ENCODE measurements around the gene FCHSD2.
"Not testable (repeated sequence)": the region's sequence is repeated elsewhere in the genome, so short reads cannot be mapped to it uniquely, and the experiment has no call there.

FCHSD2 gene

DNA sequence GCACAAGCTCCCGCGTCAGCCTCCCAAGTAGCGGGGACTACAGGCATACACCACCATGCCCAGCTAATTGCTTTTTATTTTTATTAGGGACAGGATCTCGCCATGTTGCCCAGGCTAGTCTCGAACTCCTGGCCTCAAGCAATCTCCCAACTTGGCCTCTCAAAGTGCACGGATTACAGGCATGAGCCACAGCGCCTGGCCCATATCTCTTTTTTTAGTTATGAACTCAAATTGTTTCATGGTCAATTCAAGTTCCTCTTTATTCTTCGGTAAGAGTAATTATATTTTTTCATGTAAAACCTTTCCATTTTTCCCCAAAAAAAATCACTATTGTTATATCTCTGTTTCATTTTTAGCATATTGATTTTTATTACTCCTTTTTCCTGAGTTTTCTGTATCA, 25.5 kb downstream of the FCHSD2 start:
- no peak for DNase-seq

DNA sequence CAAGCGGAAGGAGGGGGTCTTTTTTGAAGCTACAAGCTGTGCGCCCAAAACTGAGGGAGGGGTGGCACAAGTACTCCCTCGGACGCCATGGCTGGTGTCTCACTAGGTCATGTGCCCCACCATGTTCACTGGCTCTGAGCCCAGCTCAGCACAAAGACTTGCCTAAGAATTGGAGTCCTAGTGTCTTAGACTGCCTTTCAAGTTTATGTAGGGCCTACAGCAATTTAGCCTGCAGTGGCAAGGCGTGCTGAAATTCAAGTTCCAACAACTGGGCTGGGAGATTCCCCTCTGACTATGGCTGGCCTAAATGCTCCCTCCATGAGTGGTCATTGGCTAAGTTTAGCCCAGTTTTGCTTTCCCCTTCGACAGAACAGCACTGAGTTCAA, 27.3 kb downstream of the FCHSD2 start:
- no peak for DNase-seq

DNA sequence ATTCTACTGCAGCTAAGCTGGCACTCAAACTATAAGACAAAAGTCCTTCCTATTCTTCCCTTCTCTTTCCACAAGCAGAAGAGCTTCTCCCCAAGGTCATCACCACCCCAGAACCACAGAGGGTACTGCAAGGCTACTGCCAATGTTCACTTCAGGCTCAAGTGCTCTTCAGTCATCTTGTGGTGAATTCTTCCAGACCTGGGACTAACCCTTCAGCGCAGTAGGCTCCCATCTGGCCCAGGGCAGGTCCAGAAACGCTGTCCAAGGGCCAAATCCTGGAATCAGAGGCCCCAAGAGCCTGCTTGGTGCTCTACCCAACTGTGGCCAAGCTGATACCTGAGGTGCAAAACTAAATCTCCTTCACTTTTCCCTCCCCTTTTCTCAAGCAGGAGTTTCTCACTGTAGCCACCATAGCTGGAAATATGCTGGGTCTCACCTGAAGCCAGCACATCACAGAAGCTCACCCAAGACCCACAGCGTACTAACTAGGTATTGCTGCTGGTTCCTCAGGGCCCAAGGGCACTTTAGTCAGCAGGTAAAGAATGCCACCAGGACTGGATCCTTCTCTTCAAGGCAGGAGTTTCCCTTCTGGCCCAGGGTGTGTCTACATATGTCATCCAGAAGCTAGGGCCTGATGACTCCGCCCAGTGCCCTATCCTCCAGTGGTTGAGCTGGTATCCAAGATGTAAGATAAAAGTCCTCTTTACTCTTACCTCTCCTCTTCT, 27.8 kb downstream of the FCHSD2 start:
- no peak for DNase-seq

DNA sequence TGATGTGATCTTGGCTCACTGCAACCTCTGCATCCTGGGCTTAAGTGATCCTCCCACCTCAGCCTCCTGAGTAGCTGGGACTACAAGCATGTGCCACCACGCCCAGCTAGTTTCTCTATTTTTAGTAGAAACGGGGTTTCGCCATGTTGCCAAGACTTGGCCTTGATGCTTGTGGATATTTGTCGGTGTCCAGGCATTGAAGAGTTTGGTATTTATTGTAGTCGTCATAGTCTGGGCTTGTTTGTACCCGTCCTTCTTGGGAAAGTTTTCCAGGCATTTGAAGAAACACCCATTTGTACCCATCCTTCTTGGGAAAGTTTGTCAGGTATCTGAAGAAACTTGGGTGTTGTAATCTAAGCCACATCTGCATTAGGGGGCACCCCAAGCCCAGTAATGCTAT, 28.7 kb downstream of the FCHSD2 start:
- no peak for DNase-seq

DNA sequence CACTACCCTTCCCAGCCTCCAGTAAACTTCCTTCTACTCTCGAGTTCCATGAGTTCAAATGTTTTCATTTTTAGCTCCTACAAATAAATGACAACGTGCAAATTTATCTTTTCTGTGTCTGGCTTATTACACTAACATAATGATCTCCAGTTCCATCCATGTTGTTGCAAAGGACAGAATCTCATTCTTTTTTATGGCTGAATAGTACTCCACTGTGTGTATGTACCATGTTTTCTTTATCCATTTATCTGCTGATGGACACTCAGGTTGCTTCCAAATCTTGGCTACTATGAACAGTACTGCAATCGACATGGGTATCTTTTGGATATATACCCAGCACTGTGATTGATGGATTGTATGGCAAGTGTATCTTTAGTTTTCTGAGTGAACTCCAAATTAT, 34.5 kb downstream of the FCHSD2 start:
- no peak for DNase-seq

DNA sequence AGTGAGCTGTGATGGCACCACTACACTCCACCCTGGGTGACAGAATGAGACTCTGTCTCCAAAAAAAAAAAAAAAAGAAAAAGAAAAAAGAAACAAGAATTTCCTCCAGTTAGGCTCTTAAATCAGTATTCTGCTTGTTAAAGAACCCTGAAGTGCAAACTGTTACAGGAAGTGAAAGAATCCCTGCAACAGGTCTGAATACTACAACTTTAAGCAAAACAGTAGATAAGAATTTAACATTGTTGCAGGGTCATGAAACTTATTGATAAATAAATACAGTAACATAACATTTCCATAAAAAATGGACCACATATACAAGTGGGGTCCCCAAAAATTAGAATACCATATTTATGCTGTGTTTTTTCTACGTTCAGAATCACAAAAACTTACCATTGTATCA, 35.8 kb downstream of the FCHSD2 start:
- DNase-seq, result no peak

DNA sequence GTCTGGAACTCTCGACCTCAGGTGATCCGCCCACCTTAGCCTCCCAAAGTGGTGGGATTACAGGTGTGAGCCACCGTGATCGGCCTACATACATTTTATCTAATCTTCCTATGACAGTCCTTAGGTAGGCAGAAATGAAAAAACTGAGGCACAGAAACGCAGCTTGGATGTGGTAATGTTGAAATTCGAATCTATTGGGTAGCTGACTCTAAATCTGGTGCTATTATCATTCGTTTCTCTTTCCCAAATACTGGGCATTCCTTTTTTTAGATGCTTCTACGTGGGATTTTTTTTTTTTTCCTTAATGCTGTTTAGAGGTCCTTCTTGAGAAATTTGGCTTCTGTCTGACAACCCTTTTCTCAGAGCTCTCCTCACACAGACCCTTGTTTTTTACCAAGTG, 41.5 kb downstream of the FCHSD2 start:
- no peak for DNase-seq

DNA sequence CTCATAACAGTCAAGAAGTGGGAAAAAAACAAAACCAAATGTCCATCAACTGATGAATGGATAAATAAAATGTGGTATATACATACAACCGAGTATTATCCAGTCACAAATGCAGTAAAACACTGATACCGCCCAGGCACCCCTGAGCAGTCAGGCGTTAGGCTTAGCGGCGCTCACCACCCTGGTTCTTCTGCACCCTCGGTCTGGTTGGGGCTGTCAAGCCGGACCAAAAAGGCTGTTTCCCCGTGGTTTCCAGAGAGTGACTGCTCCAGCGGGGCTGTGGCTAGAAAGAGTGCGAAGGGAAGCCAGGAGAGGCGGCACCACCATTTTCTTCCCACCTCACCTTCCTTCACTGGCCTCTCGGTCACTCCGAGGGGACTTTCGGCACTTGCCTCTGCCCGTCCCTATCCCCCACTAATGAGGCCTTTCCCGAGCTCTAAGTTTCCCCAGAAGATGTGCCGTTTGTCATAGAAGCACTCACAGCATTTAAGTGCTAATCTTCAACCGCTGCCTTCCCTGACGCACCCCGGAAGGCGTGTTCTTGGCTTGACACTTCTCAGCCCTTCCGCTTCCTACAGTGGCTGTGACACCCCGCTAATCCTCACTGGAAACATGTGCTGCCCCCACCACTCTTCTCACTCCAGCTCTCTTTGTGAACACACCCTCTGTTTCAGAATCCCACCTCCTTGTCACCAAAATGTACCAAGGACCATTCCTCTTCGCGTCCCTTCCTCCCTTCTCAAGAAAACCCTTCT, 42.4 kb downstream of the FCHSD2 start:
- no peak for DNase-seq

DNA sequence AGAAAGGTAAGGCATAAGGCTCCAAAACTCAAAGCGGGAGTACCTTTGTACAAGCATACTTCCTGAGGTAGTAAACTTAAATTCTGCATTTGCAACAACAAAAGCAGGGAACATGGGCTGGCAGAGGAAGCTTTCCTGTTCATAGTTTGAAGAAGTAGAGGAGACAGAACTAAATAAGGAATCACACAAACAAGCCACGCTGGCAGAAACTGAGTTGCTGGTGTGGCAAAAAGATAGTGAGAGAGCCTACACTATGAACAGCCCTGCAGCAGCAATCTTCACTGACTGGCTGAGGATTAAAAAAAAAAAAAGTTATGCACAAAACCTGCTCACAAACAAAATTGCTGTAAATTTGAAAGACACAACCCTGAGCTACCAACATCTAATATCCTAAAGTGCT, 46.5 kb downstream of the FCHSD2 start:
- DNase-seq, result no peak

DNA sequence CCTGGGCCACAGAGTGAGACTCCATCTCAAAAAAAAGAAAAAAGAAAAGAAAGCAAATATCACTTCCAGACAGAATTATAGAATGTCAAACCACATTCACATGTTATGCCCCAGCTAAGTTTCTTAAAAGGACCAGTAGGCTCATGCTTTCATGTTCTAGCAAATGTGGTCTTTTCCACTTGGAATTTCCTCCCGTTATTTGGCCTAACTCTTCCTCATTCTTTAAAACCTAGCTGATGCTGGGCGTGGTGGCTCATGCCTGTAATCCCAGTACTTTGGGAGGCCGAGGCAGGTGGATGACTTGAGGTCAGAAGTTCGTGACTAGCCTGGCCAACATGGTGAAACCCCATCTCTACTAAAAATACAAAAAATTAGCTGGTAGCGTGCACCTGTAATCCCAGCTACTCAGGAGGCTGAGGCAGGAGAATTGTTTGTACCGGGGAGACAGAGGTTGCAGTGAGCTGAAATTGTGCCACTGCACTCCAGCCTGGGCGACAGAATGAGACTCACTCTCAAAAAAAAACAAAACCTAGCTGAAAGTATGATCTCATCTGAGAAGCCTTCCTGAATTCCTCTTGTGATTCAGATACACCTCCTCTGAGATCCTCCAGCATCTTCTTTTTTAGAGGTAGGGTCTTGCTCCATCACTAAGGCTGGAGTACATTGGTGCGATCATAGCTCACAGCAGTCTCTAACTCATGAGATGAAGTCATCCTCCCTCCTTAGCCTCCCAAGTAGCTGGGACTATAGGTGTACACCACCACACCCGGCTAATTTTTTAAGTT, 50.4 kb downstream of the FCHSD2 start:
- no peak for DNase-seq

DNA sequence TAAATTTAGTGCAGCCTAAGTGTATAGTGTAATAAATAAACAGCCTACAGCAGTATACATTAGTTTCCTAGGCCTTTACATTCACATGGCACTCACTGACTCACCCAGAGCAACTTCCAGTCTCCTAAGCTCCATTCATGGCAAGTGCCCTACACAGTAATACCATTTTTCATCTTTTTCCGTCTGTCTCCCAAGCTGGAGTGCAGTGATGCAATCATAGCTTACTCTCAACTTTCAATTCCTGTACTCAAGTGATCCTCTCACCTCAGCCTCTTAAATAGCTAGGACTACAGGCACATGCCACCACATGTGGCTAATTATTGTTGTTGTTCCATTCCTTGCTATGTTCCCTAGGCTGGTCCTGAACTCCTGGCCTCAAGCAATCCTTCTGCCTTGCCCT, 54.4 kb downstream of the FCHSD2 start:
- no peak for DNase-seq

DNA sequence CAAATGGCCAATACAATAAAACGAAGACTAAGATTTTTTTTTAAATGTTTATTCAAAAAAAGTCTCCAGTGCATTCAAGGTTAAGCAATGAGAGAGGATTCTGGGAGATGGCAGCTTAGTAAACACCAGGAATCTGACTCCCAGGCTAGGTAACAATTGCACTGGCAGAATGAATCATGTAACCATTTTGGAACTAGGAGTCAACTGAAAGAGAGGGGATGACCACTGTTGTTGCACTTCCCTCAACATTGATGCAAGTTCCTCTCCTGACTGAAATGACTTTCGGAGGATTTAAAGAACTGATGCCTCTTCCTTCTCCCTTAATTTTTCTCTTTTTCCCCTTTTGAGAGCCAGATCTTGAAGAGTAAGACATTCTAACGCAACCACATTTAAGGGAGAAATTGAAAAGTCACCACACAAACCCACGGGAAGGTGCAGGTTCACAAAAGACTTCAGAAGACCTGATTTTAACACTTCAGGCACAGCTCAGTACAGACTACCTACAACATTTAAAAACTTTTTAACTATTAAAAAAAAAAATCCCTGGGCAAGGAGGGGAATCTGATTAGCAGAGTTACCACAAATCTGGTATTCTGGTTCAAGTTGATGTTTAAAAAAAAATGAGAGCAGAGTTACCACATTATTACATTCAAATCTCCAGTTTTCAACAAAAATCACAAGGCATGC, 56.8 kb downstream of the FCHSD2 start:
- DNase-seq, result no peak

DNA sequence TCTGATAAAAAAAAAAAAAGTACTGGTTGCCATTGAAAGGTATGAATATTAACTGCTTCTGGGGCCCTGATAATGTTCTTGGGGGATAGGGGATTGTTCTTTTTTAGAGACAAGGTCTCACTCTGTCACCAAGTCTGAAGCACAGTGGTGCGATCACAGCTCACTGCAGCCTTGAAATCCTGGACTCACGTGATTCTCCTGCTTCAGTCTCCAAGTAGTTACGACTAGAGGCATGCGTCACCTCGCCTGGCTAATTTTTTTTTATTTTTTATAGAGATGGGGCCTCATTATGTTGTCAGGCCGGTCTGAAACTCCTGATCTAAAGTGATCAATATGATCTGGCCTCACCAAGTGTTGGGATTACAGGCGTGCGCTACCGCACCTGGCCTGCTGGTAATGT, 63.5 kb downstream of the FCHSD2 start:
- DNase-seq, result no peak

DNA sequence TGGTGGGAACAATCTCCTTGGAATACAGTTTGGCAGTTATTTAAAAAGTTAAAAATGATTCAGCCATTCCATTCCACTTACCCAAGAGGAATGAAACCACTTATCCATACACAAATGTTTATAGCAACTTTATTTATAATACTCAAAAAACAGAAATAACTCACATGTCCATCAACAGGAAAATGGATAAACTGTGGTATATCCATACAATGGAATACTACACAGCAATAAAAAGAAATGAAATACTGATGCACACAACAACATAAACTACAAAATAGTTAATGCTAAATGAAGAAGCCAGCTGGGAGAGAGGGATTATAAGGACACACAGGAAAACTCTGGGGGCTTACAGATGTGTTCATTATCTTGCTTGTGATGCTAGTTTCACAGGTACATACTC, 64.7 kb downstream of the FCHSD2 start:
- DNase-seq, result no peak

DNA sequence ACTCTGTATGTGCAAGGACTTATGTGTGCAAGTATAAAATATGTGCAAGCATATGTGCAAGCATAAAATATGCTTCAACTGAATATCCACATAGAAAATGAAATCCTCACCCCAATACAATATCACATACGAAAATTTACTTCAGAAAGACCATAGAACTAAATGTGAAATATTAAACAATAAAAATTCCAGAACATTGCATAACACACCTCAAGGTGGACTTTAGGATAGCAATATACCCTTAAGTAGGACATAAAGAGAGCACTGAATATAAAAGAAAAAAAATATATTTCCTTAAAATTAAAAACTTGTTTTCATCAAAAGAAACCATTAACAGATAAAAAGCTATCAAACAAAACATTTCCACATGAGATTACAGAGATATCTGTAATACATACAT, 67.8 kb downstream of the FCHSD2 start:
- no peak for DNase-seq

DNA sequence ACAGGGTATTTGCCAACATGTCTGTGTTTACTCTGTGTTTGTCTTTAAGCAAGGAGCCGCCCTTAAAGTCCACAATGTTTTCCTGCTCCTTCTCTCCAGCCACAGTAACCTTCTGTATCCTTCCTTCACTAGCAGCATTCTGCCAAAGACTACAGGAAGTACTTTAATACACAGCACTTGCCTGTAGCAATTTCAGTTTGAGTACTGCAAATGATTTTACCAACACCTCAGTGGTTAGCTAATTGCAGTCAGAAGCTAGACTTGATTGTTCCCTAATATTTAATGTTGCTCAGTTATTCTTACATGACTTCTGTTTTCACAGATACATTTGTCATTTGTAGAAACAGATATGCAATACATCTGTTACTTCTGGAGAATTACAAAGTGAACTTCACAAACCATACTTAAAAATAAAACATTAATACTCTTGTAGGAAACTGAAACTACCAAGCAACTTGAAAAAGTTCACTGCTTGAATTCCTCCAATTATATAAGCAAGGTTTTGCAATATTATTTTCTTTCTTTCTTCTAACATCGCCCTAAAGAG, 69.1 kb downstream of the FCHSD2 start:
- DNase-seq, result no peak

DNA sequence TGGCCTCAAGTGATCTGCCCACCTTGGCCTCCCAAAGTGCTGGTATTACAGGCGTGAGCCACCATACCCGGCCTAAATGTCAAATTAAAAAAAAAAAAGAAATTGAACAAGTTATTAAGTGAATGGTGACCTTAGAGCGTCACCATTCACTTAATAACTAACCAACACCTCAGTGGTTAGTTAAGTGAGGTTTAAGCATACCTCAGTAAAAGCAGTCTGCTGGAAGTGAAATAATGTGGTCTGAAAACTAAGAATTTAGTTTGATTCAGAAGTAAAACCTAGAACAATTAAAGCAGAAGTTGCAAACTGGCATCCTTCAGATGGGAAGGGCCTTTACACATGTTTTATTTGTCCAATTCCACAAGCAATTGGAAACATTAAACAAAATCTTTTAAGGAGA, 71.5 kb downstream of the FCHSD2 start:
- no peak for DNase-seq

DNA sequence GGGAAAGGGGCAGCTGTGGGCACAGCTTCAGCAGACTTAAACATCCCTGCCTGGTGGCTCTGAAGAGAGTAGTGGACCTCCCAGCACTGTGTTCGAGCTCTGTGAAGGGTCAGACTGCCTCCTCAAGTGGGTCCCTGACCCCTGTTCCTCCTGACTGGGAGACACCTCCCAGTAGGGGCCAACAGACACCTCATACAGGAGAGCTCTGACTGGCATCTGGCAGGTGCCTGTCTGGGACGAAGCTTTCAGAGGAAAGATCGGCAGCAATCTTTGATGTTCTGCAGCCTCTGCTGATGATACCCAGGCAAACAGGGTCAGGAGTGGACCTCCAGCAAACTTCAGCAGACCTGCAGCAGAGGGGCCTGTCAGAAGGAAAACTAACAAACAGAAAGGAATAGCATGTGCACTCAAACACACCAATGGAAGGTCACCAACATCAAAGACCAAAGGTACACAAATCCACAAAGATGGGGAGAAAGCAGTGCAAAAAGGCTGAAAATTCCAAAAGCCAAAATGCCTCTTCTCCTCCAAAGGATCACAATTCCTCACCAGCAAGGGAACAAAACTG, 80.2 kb downstream of the FCHSD2 start:
- DNase-seq, result not testable (repeated sequence)

DNA sequence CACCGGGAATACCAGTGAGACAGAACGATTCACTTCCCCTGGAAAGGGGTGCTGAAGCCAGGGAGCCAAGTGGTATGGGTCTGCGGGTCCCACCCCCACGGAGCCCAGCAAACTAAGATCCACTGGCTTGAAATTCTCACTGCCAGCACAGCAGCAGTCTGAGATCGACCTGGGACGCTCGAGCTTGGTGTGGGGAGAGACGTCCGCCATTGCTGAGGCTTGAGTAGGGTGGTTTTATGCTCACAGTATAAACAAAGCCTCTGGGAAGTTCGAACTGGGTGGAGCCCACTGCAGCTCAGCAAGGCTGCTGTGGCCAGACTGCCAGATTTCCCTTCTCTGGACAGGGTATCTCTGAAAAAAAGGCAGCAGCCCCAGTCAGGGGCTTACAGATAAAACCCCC, 80.7 kb downstream of the FCHSD2 start:
- not testable (repeated sequence) for DNase-seq

DNA sequence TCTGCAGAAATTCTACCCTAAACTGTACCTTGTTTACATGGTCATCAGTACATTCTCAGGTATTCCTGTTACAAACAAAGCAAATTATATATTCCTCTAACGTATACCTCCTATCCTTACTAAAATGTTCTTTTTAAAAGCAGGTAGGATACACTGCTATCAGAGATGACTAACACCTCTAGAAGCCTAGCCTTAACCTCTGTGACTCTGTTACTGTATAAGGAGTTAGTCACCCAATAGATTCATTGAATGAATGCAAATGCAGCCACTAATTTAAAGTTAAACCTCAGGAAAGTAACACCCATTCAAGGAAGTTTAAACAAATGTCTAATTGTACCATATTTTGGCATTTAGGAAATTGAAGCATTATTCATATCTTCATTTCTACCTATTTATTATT, 82.2 kb downstream of the FCHSD2 start:
- no peak for DNase-seq

DNA sequence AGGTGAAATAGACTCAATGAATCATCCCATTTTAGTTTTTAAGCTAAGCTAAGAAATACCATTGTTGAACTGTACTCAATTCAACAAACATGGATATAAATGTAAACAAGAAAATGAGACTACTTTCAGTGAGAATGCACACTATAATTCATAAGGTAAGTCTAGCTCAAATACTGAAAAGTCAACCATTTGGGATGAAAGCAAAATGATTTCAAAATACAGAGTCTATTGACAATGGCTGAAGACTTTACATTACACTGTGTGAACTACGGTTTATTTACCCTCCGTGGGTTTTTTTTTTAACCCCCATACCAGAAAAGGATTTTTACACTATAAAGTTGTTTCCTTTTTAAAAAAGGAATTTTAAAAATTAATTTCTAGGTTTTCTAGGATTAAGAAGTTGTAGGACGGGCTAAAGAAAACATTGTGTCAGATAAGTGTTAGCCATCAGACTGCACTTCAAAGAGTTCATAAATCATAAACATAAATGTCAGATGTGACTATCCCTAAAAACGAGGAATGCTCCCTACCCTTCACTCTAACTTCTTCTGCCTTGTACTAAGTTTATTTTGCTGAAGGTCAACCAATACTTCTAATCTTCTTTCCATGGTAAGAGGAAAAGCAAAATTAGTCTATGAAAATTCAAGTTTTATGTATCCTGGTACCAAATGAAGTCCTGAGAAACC, 83.0 kb downstream of the FCHSD2 start:
- no peak for DNase-seq
